Fibroblast of skin of abdomen (primary cell): ENCODE data around the gene EPHX1. TPM values are rescaled to one million over a fixed set of nuclear protein-coding genes. Genes with fewer than 3 reads are reported as not detected.

Experiments used
- DNase-seq: peaks from one replicate; pipeline ENCODE4 v3.0.0-alpha.2; 2013
- polyA plus RNA-seq, 2 experiments: library from polyadenylated mRNA; unstranded; fragments of 120-200 nt; gene quantifications; one replicate each; pipeline ENCODE4 v1.2.1, GENCODE V29; 2013; ENCODE audit not compliant: insufficient read length in 2 of 2

The EPHX1 gene
- polyA plus RNA-seq (2013, experiment 1 of 2; ENCODE audit: insufficient read length), result 19.2 TPM
- polyA plus RNA-seq (2013, experiment 2 of 2; ENCODE audit: insufficient read length), result 19.5 TPM

- DNase-seq, result peak; percentile 86
These were observed at the start of gene EPHX1 for GRCh38 chr1:225809842-225810578. TSS of gene EPHX1 (plus strand) at chr1:225810124. CDS start at chr1:225828730, 18,606 bp downstream.

GRCh38 chr1:225760531-225760930 is 49.4 kb upstream of the EPHX1 start:
- DNase-seq, result no peak

GRCh38 chr1:225761395-225761794 is 48.5 kb upstream of the EPHX1 start:
- DNase-seq, result peak; percentile 65

- peak; percentile 50 for DNase-seq
These were observed 47.9 kb upstream of the EPHX1 start for GRCh38 chr1:225762002-225762441.

- peak; percentile 83 for DNase-seq
These were observed 47.5 kb upstream of the EPHX1 start for GRCh38 chr1:225762444-225762843.

- peak; percentile 53 for DNase-seq
These were observed 46.0 kb upstream of the EPHX1 start for GRCh38 chr1:225763716-225764548.

- DNase-seq, result no peak
These were observed 43.8 kb upstream of the EPHX1 start for GRCh38 chr1:225765982-225766674.

GRCh38 chr1:225766967-225767633 is 42.8 kb upstream of the EPHX1 start:
- peak; percentile 92 for DNase-seq

GRCh38 chr1:225767634-225768540 is 42.0 kb upstream of the EPHX1 start:
- DNase-seq, result peak; percentile 61

GRCh38 chr1:225768662-225769426 is 41.1 kb upstream of the EPHX1 start:
- DNase-seq, result no peak

- DNase-seq, result peak; percentile 56
These were observed 40.2 kb upstream of the EPHX1 start for GRCh38 chr1:225769687-225770086.

GRCh38 chr1:225770561-225771248 is 39.2 kb upstream of the EPHX1 start:
- no peak for DNase-seq

- no peak for DNase-seq
These were observed 38.1 kb upstream of the EPHX1 start for GRCh38 chr1:225771661-225772322.

GRCh38 chr1:225772323-225772768 is 37.6 kb upstream of the EPHX1 start:
- DNase-seq, result peak; percentile 85

GRCh38 chr1:225772848-225773247 is 37.1 kb upstream of the EPHX1 start:
- no peak for DNase-seq

- DNase-seq, result peak; percentile 56
These were observed 35.4 kb upstream of the EPHX1 start for GRCh38 chr1:225774281-225775147.

GRCh38 chr1:225776294-225776693 is 33.6 kb upstream of the EPHX1 start:
- DNase-seq, result no peak

GRCh38 chr1:225777058-225777582 is 32.8 kb upstream of the EPHX1 start:
- no peak for DNase-seq
